Mesenchymal stem cell (in vitro differentiated cells and primary cell): ENCODE measurements around the gene AVEN.

Source experiments
- DNase-seq: peaks from one replicate; pipeline ENCODE4 v3.0.0-alpha.2; 2013
- H2AFZ ChIP-seq: one replicate; pipeline ENCODE4 v1.6.1; 2013; ENCODE audit warnings: low read depth, mild to moderate bottlenecking, control low read depth, inconsistent platforms, low read length, moderate library complexity
- H2AK5ac ChIP-seq: 2 replicates; pipeline ENCODE4 v1.6.1; 2013; ENCODE audit warnings: low read length, moderate library complexity, mild to moderate bottlenecking, inconsistent platforms; ENCODE audit not compliant: severe bottlenecking
- H2BK120ac ChIP-seq: one replicate; pipeline ENCODE4 v1.6.1; 2013; ENCODE audit warnings: low read depth, mild to moderate bottlenecking, inconsistent platforms, low read length, moderate library complexity
- H2BK12ac ChIP-seq, 2 experiments: one replicate each; pipeline ENCODE4 v1.6.1; 2013; ENCODE audit warnings: inconsistent platforms in 2 of 2, low read length in 2 of 2, mild to moderate bottlenecking in 2 of 2, moderate library complexity in 2 of 2, control low read depth in 1 of 2
- H2BK15ac ChIP-seq: one replicate; pipeline ENCODE4 v1.6.1; 2013; ENCODE audit warnings: mild to moderate bottlenecking, low read depth, inconsistent platforms; ENCODE audit not compliant: poor library complexity, severe bottlenecking
- H2BK5ac ChIP-seq: 2 replicates; pipeline ENCODE4 v1.6.1; 2013; ENCODE audit warnings: low read depth, mild to moderate bottlenecking, low read length, control low read depth, inconsistent platforms; ENCODE audit not compliant: poor library complexity, severe bottlenecking
- H3K14ac ChIP-seq, 2 experiments: one replicate each; pipeline ENCODE4 v1.6.1; 2013; ENCODE audit warnings: inconsistent platforms in 2 of 2, low read length in 2 of 2, control low read depth in 1 of 2, mild to moderate bottlenecking in 1 of 2, moderate library complexity in 1 of 2
- H3K18ac ChIP-seq, 2 experiments: one replicate each; pipeline ENCODE4 v1.6.1; 2013; ENCODE audit warnings: inconsistent platforms in 2 of 2, low read length in 2 of 2, control low read depth in 1 of 2, low read depth in 1 of 2, mild to moderate bottlenecking in 1 of 2
- H3K23ac ChIP-seq, 2 experiments: one replicate each; pipeline ENCODE4 v1.6.1; 2013; ENCODE audit warnings: inconsistent platforms in 2 of 2, low read length in 2 of 2, mild to moderate bottlenecking in 2 of 2, moderate library complexity in 2 of 2, control low read depth in 1 of 2
- H3K27ac ChIP-seq: 2 replicates; pipeline ENCODE4 v1.5.1; 2013; ENCODE audit warnings: mild to moderate bottlenecking, moderate library complexity, low read length, control low read depth, inconsistent platforms; ENCODE audit not compliant: poor library complexity, severe bottlenecking
- H3K27me3 ChIP-seq, 2 experiments: 2 replicates each; pipeline versions ENCODE4 v1.6.1 to v1.7.0; 2013; ENCODE audit warnings: low read length in 2 of 2, mild to moderate bottlenecking in 2 of 2, moderate library complexity in 2 of 2, control low read depth in 1 of 2, inconsistent platforms in 1 of 2; ENCODE audit not compliant: control insufficient read depth in 1 of 2, insufficient read depth in 1 of 2
- H3K36me3 ChIP-seq, 2 experiments: 2 replicates each; pipeline versions ENCODE4 v1.6.1 to v1.7.0; 2013; ENCODE audit warnings: low read length in 2 of 2, control low read depth in 1 of 2, inconsistent platforms in 1 of 2, low read depth in 1 of 2, mild to moderate bottlenecking in 1 of 2; ENCODE audit not compliant: insufficient read depth in 2 of 2, control insufficient read depth in 1 of 2
- H3K4ac ChIP-seq, 2 experiments: one replicate each; pipeline ENCODE4 v1.6.1; 2013; ENCODE audit warnings: inconsistent platforms in 2 of 2, low read length in 2 of 2, mild to moderate bottlenecking in 2 of 2, moderate library complexity in 2 of 2, control low read depth in 1 of 2, low read depth in 1 of 2
- H3K4me1 ChIP-seq: 2 replicates; pipeline ENCODE4 v1.6.1; 2013; ENCODE audit warnings: low read depth, low read length, control low read depth; ENCODE audit not compliant: control insufficient read depth, insufficient read depth
- H3K4me2 ChIP-seq: 2 replicates; pipeline ENCODE4 v1.6.1; 2013; ENCODE audit warnings: low read length, mild to moderate bottlenecking, inconsistent platforms; ENCODE audit not compliant: poor library complexity, severe bottlenecking
- H3K4me3 ChIP-seq, 2 experiments: 2 replicates each; pipeline versions ENCODE4 v1.5.1 to v1.7.0; 2013; ENCODE audit warnings: low read length in 2 of 2, mild to moderate bottlenecking in 2 of 2, control low read depth in 1 of 2, low read depth in 1 of 2; ENCODE audit not compliant: insufficient read depth in 1 of 2
- H3K79me1 ChIP-seq: replicated peaks from 2 replicates; pipeline ENCODE4 v1.6.1; 2013; ENCODE audit warnings: mild to moderate bottlenecking, control low read depth, low read length, inconsistent platforms; ENCODE audit not compliant: poor library complexity, severe bottlenecking
- H3K9ac ChIP-seq: 2 replicates; pipeline ENCODE4 v1.7.0; 2013; ENCODE audit warnings: mild to moderate bottlenecking, low read length, moderate library complexity
- H3K9me3 ChIP-seq: 2 replicates; pipeline ENCODE4 v1.7.0; 2013; ENCODE audit warnings: mild to moderate bottlenecking, low read length; ENCODE audit not compliant: control insufficient read depth
- H4K8ac ChIP-seq: one replicate; pipeline ENCODE4 v1.6.1; 2013; ENCODE audit warnings: inconsistent platforms, mild to moderate bottlenecking, low read length, moderate library complexity
- H4K91ac ChIP-seq: one replicate; pipeline ENCODE4 v1.6.1; 2013; ENCODE audit warnings: mild to moderate bottlenecking, low read length, inconsistent platforms
- WGBS: methylation state at CpG from one replicate; pipeline ENCODE4 v1.1.7; 2013; ENCODE audit warnings: mixed read lengths; 5-methylcytosine and 5-hydroxymethylcytosine counted together

AVEN gene

GRCh38 chr15:33946152-33946551 is 92.9 kb downstream of the AVEN start:
- no peaks in the 10 kb centered on the region for H3K27me3 ChIP-seq
- H3K23ac ChIP-seq: no peak overlapping the region

DNA sequence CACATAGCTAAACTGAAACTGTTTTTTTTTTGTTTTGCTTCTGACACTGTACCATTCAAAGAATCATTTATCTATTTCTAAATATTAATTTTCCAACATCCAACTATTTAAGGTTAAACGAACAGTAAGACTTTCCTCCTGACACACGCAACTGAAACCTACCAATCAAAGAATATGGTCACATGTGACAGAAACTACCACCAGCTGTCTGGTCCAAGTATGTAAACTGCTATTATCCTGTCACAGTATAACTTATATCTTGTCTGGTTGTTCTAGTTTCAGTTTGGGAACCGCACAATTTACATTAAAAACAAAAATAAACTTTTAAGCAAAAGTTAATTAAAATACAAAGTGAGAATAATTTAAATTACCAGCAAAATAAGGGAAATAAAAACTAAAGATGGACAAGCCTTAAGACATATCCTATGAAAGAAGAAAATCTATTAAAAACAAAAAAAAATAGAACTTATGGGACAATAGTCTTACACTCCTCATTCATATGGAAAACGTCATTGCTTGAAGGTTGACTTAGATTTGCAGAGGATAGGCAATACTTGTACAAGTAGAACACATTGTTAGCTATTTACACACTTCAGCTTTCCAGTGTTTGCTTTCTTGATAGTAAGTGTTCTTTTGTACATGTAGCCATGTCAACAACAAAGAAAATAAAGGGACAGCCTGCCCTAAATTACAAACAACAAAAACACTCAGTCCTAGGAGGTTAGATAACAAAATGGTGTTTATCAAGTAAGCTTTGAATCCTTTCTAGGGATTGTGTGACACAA is 97.5 kb downstream of the AVEN start:
- no peak overlapping the region for H3K27ac ChIP-seq
- H2AFZ ChIP-seq: no peak overlapping the region
- no peak overlapping the region for H2BK120ac ChIP-seq
- H3K9me3 ChIP-seq: no peaks in the 10 kb centered on the region
- no peak overlapping the region for H2BK12ac ChIP-seq
- H2BK15ac ChIP-seq: no peak overlapping the region
- no peaks in the 10 kb centered on the region for H3K36me3 ChIP-seq
- H4K91ac ChIP-seq: no peak overlapping the region
- no peaks in the 10 kb centered on the region for H3K27me3 ChIP-seq
- H3K14ac ChIP-seq: no peak overlapping the region
- H3K4me2 ChIP-seq: no peak overlapping the region
- no peak overlapping the region for H3K23ac ChIP-seq
- no peaks in the 10 kb centered on the region for H3K4me1 ChIP-seq
- no peak overlapping the region for H3K4ac ChIP-seq
- H3K4me3 ChIP-seq: no peak overlapping the region
- H2AK5ac ChIP-seq: no peak overlapping the region
- no peak overlapping the region for H2BK5ac ChIP-seq
- peaks cover 14% of the 10 kb centered on the region for H3K79me1 ChIP-seq
- H3K18ac ChIP-seq: no peak overlapping the region
- no peak overlapping the region for H3K9ac ChIP-seq
- H4K8ac ChIP-seq: no peak overlapping the region
- WGBS: 83% methylated on average over 2 of the region's 4 CpGs
- peak; percentile 25 for DNase-seq

More at GRCh38 chr15:33946152-33946551, 92.9 kb downstream of the AVEN start:
- Histone ChIP-seq H3K4me3 (no peak overlapping the region), H3K36me3 (peaks cover 0 to 2% of the 10 kb centered on the region in 2 experiments), H3K18ac (no peak overlapping the region), H3K27ac (no peak overlapping the region), H2BK5ac (no peak overlapping the region), H4K8ac (no peak overlapping the region), H3K4ac (no peak overlapping the region), H3K4me1 (no peaks in the 10 kb centered on the region), H2BK15ac (no peak overlapping the region), H2AFZ (no peak overlapping the region), H3K4me2 (no peak overlapping the region), H3K14ac (no peak overlapping the region), H3K9ac (no peak overlapping the region), H2AK5ac (no peak overlapping the region), H4K91ac (no peak overlapping the region), H3K9me3 (no peaks in the 10 kb centered on the region), H2BK12ac (no peak overlapping the region), H2BK120ac (no peak overlapping the region), H3K79me1 (peaks cover 22% of the 10 kb centered on the region)
- DNase-seq: no peak
- WGBS: 100% methylated on average over 1 of the region's 1 CpG

GRCh38 chr15:33934921-33935320 is 104.1 kb downstream of the AVEN start:
- Histone ChIP-seq H3K9me3 (no peaks in the 10 kb centered on the region), H4K8ac (no peak overlapping the region), H3K27me3 (no peaks in the 10 kb centered on the region), H3K9ac (peak overlapping the region; percentile 2), H2AFZ (no peak overlapping the region), H2BK15ac (no peak overlapping the region), H3K36me3 (no peaks in the 10 kb centered on the region), H3K4me2 (no peak overlapping the region), H4K91ac (no peak overlapping the region), H3K23ac (no peak overlapping the region), H3K18ac (no peak overlapping the region), H3K4ac (no peak overlapping the region), H3K27ac (no peak overlapping the region), H3K4me3 (no peak overlapping the region), H3K79me1 (peaks cover 9% of the 10 kb centered on the region), H2BK120ac (no peak overlapping the region), H2BK12ac (no peak overlapping the region), H2BK5ac (no peak overlapping the region), H2AK5ac (no peak overlapping the region), H3K4me1 (no peaks in the 10 kb centered on the region), H3K14ac (no peak overlapping the region)
- no CpG with 5 or more reads among the region's 5 CpGs for WGBS
- DNase-seq: no peak

- Histone ChIP-seq H2BK15ac (no peak overlapping the region), H3K4me1 (no peaks in the 10 kb centered on the region), H2BK120ac (no peak overlapping the region), H3K4me3 (no peak overlapping the region), H3K4me2 (no peak overlapping the region), H3K23ac (no peak overlapping the region), H3K4ac (no peak overlapping the region), H4K91ac (no peak overlapping the region), H2BK12ac (no peak overlapping the region), H3K9ac (peak overlapping the region; percentile 2), H3K79me1 (peaks cover 10% of the 10 kb centered on the region), H3K9me3 (no peaks in the 10 kb centered on the region), H2AFZ (no peak overlapping the region), H2AK5ac (no peak overlapping the region), H3K27me3 (no peaks in the 10 kb centered on the region), H2BK5ac (no peak overlapping the region), H3K36me3 (no peaks in the 10 kb centered on the region), H3K14ac (no peak overlapping the region), H4K8ac (no peak overlapping the region), H3K18ac (no peak overlapping the region), H3K27ac (no peak overlapping the region)
- 87% methylated on average over 3 of the region's 3 CpGs for WGBS
- no peak for DNase-seq
Measured at GRCh38 chr15:33934396-33934795, 104.6 kb downstream of the AVEN start.
